SK-N-SH treated with all-trans-retinoic acid at 6 μM for 48 hours (cell line): ENCODE measurements around the gene SSTR1.

Source experiments
- BACH2 ChIP-seq: fragments of 250-450 bp; sonication (Bioruptor Pico); IDR thresholded peaks from 2 replicates; pipeline ENCODE4 v1.9.0; 2021; ENCODE audit warnings: mild to moderate bottlenecking, borderline replicate concordance
- CSDC2 ChIP-seq: fragments of 250-450 bp; sonication (Bioruptor Pico); IDR thresholded peaks from 2 replicates; pipeline ENCODE4 v1.5.0; 2020; ENCODE audit warnings: mild to moderate bottlenecking, moderate library complexity
- ESRRG ChIP-seq: fragments of 250-450 bp; sonication (Bioruptor Pico); IDR thresholded peaks from 2 replicates; pipeline ENCODE4 v1.6.1; 2021; ENCODE audit warnings: mild to moderate bottlenecking
- ISL1 ChIP-seq: fragments of 250-450 bp; sonication (Bioruptor Pico); IDR thresholded peaks from 2 replicates; pipeline ENCODE4 v2.1.2; 2022; ENCODE audit warnings: mild to moderate bottlenecking, moderate library complexity
- OSR1 ChIP-seq: fragments of 250-450 bp; sonication (Bioruptor Pico); IDR thresholded peaks from 2 replicates; pipeline ENCODE4 v1.8.0; 2022; ENCODE audit warnings: moderate library complexity, mild to moderate bottlenecking, inconsistent platforms
- RARB ChIP-seq: fragments of 250-450 bp; sonication (Bioruptor Pico); IDR thresholded peaks from 2 replicates; pipeline ENCODE4 v1.8.0; 2021; ENCODE audit warnings: mild to moderate bottlenecking, moderate library complexity
- TOX ChIP-seq: fragments of 250-450 bp; sonication (Bioruptor Pico); IDR thresholded peaks from 2 replicates; pipeline ENCODE4 v1.8.0; 2021; ENCODE audit warnings: mild to moderate bottlenecking, moderate library complexity, borderline replicate concordance
- ZC3H10 ChIP-seq: fragments of 250-450 bp; sonication (Bioruptor Pico); IDR thresholded peaks from 2 replicates; pipeline ENCODE4 v1.5.1; 2021; ENCODE audit warnings: mild to moderate bottlenecking, moderate library complexity
- ZFP3 ChIP-seq: fragments of 250-450 bp; sonication (Bioruptor Pico); IDR thresholded peaks from 2 replicates; pipeline ENCODE4 v1.5.0; 2020; ENCODE audit warnings: mild to moderate bottlenecking, moderate library complexity
- ZFP30 ChIP-seq: fragments of 450-650 bp; formaldehyde crosslinking; IDR thresholded peaks from 2 replicates; pipeline ENCODE4 v1.5.0; 2022; ENCODE audit warnings: mild to moderate bottlenecking, moderate library complexity
- ZNF565 ChIP-seq: fragments of 450-650 bp; formaldehyde crosslinking; conservative IDR thresholded peaks from 2 replicates; pipeline ENCODE4 v1.5.0; 2020; ENCODE audit warnings: low read depth, mild to moderate bottlenecking, moderate library complexity
- TF ChIP-seq, protein P1 (sequence below): fragments of 250-450 bp; sonication (Bioruptor Pico); IDR thresholded peaks from 2 replicates; pipeline ENCODE4 v1.8.0; 2020; ENCODE audit warnings: mild to moderate bottlenecking, moderate library complexity, borderline replicate concordance
- TF ChIP-seq, protein P2 (sequence below): fragments of 250-450 bp; sonication (Bioruptor Pico); IDR thresholded peaks from 2 replicates; pipeline ENCODE4 v1.5.1; 2020; ENCODE audit warnings: low read depth, mild to moderate bottlenecking, moderate library complexity
- TF ChIP-seq, protein P3 (sequence below): fragments of 250-450 bp; sonication (Bioruptor Pico); IDR thresholded peaks from 2 replicates; pipeline ENCODE4 v1.8.0; 2021; ENCODE audit warnings: low read depth, mild to moderate bottlenecking, moderate library complexity, borderline replicate concordance

DNA sequence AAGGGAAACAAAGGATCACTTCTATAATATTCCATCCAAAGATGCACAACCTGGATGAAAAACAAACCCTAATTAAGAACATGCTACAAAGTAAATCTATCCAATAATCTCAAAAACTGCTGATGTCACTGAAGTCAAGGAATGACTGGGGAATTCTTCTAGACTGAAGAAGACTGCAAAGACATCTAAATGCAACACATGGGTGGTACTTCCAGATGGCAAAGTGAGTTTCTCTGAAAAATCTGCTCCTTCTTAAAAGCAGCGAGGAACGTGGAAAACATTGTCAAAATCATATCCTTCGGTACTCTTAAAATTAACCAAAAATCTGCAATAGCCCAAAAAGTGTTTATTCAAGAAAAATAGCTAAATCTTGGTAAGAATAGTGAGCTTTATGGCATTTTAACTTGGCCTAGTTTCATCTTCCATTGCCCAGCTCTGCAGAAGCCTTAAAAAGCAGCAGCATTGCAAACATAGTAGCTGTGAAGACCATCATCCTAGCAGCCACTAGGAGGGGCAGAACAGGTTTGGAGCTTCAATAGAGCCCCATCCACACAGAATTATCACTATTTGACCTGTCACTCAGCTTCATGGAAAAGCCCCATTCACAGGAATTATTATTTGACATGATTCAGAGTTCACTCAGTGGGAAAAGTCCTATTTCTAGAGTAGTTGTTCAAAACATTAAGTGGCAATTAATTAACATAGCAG is 40.8 kb downstream of the SSTR1 start:
- no peak for TF ChIP-seq ESRRG (CRISPR knock-in tag)
- no peak for TF ChIP-seq ZFP30 (CRISPR knock-in tag)
- no peak for TF ChIP-seq ISL1 (CRISPR knock-in tag)
- TF ChIP-seq ZNF565 (CRISPR knock-in tag), result no peak
- no peak for TF ChIP-seq ZC3H10 (CRISPR knock-in tag)
- TF ChIP-seq OSR1 (CRISPR knock-in tag), result no peak
- TF ChIP-seq TOX (CRISPR knock-in tag), result no peak
- TF ChIP-seq, protein P1, sequence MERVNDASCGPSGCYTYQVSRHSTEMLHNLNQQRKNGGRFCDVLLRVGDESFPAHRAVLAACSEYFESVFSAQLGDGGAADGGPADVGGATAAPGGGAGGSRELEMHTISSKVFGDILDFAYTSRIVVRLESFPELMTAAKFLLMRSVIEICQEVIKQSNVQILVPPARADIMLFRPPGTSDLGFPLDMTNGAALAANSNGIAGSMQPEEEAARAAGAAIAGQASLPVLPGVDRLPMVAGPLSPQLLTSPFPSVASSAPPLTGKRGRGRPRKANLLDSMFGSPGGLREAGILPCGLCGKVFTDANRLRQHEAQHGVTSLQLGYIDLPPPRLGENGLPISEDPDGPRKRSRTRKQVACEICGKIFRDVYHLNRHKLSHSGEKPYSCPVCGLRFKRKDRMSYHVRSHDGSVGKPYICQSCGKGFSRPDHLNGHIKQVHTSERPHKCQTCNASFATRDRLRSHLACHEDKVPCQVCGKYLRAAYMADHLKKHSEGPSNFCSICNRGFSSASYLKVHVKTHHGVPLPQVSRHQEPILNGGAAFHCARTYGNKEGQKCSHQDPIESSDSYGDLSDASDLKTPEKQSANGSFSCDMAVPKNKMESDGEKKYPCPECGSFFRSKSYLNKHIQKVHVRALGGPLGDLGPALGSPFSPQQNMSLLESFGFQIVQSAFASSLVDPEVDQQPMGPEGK (CRISPR knock-in tag), result no peak
- TF ChIP-seq RARB (CRISPR knock-in tag), result no peak
- TF ChIP-seq, protein P2, sequence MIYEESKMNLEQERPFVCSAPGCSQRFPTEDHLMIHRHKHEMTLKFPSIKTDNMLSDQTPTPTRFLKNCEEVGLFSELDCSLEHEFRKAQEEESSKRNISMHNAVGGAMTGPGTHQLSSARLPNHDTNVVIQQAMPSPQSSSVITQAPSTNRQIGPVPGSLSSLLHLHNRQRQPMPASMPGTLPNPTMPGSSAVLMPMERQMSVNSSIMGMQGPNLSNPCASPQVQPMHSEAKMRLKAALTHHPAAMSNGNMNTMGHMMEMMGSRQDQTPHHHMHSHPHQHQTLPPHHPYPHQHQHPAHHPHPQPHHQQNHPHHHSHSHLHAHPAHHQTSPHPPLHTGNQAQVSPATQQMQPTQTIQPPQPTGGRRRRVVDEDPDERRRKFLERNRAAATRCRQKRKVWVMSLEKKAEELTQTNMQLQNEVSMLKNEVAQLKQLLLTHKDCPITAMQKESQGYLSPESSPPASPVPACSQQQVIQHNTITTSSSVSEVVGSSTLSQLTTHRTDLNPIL (CRISPR knock-in tag), result no peak
- TF ChIP-seq ZFP3 (CRISPR knock-in tag), result no peak
- TF ChIP-seq, protein P3, sequence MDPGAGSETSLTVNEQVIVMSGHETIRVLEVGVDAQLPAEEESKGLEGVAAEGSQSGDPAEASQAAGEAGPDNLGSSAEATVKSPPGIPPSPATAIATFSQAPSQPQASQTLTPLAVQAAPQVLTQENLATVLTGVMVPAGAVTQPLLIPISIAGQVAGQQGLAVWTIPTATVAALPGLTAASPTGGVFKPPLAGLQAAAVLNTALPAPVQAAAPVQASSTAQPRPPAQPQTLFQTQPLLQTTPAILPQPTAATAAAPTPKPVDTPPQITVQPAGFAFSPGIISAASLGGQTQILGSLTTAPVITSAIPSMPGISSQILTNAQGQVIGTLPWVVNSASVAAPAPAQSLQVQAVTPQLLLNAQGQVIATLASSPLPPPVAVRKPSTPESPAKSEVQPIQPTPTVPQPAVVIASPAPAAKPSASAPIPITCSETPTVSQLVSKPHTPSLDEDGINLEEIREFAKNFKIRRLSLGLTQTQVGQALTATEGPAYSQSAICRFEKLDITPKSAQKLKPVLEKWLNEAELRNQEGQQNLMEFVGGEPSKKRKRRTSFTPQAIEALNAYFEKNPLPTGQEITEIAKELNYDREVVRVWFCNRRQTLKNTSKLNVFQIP (CRISPR knock-in tag), result no peak
- TF ChIP-seq CSDC2 (CRISPR knock-in tag), result no peak
- TF ChIP-seq BACH2, result no peak
